ENCODE results near the gene SLC18A2. TPM values are rescaled to one million over a fixed set of nuclear protein-coding genes. Genes with fewer than 3 reads are reported as not detected.
"Not testable (repeated sequence)": the region's sequence is repeated elsewhere in the genome, so short reads cannot be mapped to it uniquely, and the experiment has no call there.

Gene SLC18A2
- total RNA-seq, 1 donor from 2014 or later: 0.88 TPM

DNA sequence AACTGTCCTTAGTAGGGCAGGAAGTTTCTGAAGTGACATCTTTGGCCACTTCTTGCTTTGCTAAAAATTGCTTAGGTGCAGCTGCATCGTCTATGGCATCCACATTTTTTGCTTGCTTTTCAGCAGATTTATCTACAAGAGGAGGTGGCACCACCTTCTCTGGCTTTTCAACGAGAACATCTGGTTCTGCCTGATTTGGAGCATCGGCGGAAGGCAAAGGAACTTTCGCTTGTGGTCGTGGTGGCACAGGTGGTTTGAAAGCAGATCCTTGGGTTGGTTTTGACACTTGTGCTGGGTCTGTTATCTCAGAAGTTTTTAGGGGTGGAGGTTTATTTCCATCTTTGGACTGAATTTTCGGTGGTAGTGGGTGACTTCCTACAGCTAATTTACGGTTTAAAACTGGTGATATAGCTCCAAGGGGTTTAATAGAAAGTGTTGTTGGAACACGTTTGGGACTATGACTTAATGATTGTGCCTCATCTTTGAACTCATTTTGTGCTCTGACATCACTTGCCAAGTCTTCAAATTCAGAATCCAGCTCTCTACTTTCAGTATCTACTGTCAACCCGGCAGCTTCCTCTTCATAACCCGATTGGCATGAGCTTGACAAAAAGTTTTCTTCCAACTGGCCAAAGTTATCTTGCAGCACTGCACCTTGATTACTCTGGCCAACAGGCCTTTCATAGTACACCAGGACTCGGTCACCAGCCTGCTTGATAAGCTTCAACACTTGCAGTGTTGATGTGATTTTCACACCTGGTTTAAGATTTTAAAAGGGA lies 44.0 kb downstream of the SLC18A2 start:
- no peaks in the 10 kb centered on the region for H3K9me3 ChIP-seq (ENCODE audit: low read depth)
- Mint-ChIP-seq H3K9me3 (no peaks in the 10 kb centered on the region), H3K27me3 (ENCODE audit: insufficient read depth, low read depth) (peaks cover 2% of the 10 kb centered on the region), H3K27ac (no peak overlapping the region), H3K36me3 (peaks cover 19% of the 10 kb centered on the region), H3K4me3 (no peak overlapping the region), H3K4me1 (no peaks in the 10 kb centered on the region)
- H2AFZ ChIP-seq (replicated peaks): no peak overlapping the region
- H3K9ac ChIP-seq: no peak overlapping the region
- H3K4me2 ChIP-seq: no peak overlapping the region
- H3K27ac ChIP-seq: no peak overlapping the region
- no peak overlapping the region for H3K4me3 ChIP-seq
- no peaks in the 10 kb centered on the region for H3K4me1 ChIP-seq
- no peaks in the 10 kb centered on the region for H3K79me2 ChIP-seq (ENCODE audit: low read depth)
- no peak for TF ChIP-seq EZH2 (IDR thresholded peaks at IDR 0.05)
- no peak for TF ChIP-seq CTCF (IDR thresholded peaks at IDR 0.05)
- no peak for TF ChIP-seq EZH2phosphoT487 (IDR thresholded peaks at IDR 0.05)
- no peaks in the 10 kb centered on the region for H3K27me3 ChIP-seq
- H4K20me1 ChIP-seq (ENCODE audit: low read depth): no peaks in the 10 kb centered on the region
- DNase-seq (ENCODE audit: low spot score): no peak
- no peaks in the 10 kb centered on the region for H3F3A ChIP-seq (ENCODE audit: low read depth)
- H3K36me3 ChIP-seq: no peaks in the 10 kb centered on the region

GRCh38 chr10:117290872-117291271 lies 50.0 kb downstream of the SLC18A2 start:
- H3K27ac ChIP-seq; H3K4me3 Mint-ChIP-seq; DNase-seq (ENCODE audit: low spot score); H3K27ac Mint-ChIP-seq; H3K36me3 ChIP-seq; H3K4me1 ChIP-seq; H3K9me3 Mint-ChIP-seq; H3K4me2 ChIP-seq; H3K4me1 Mint-ChIP-seq; H2AFZ ChIP-seq (replicated peaks); H3K4me3 ChIP-seq; H3K9me3 ChIP-seq (ENCODE audit: low read depth); H3F3A ChIP-seq (ENCODE audit: low read depth); H3K79me2 ChIP-seq (ENCODE audit: low read depth); H3K27me3 ChIP-seq; H4K20me1 ChIP-seq (ENCODE audit: low read depth); H3K27me3 Mint-ChIP-seq (ENCODE audit: insufficient read depth, low read depth); H3K9ac ChIP-seq: not testable (repeated sequence)
- H3K36me3 Mint-ChIP-seq: peaks cover 14% of the 10 kb centered on the region

DNA sequence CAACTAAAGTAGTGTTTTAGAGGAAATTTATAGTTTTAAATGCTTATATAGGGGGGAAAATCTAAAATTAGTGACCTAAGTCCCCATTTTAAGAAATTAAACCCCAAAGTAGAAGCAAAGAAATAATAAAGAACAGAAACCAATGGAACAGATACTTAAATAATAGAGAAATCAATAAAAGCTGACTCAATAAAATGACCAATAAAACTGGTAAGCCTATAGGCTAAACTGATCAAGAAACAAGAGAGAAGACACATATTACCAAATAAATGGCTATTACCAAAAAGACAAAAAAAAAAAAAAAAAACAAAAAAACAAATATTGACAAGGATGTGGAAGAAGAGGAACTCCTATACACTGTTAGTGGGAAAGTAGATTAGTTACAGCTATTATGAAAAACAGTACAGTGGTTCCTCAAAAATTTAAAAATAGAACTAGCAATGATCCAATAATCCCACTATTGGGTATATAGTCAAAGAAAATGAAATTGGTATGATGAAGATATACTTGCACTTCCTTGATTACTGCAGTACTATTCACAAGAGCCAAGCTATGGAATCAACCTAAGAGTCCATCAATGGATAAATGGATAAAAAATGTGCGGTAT lies 53.2 kb downstream of the SLC18A2 start:
- Histone ChIP-seq H3K4me1 (no peaks in the 10 kb centered on the region), H3K27me3 (no peaks in the 10 kb centered on the region), H3K9ac (no peak overlapping the region), H3K9me3 (ENCODE audit: low read depth) (no peaks in the 10 kb centered on the region), H3K36me3 (no peaks in the 10 kb centered on the region), H3K27ac (no peak overlapping the region), H3K79me2 (ENCODE audit: low read depth) (peaks cover 3% of the 10 kb centered on the region), H3K4me3 (no peak overlapping the region), H2AFZ (replicated peaks) (no peak overlapping the region), H4K20me1 (ENCODE audit: low read depth) (no peaks in the 10 kb centered on the region), H3K4me2 (no peak overlapping the region), H3F3A (ENCODE audit: low read depth) (no peaks in the 10 kb centered on the region)
- Mint-ChIP-seq H3K36me3 (peaks cover 20% of the 10 kb centered on the region), H3K4me3 (no peak overlapping the region), H3K27me3 (ENCODE audit: insufficient read depth, low read depth) (no peaks in the 10 kb centered on the region), H3K9me3 (peaks cover 3% of the 10 kb centered on the region), H3K4me1 (no peaks in the 10 kb centered on the region), H3K27ac (no peak overlapping the region)
- no peak for DNase-seq (ENCODE audit: low spot score)
- no peak for TF ChIP-seq CTCF (IDR thresholded peaks at IDR 0.05)
- TF ChIP-seq EZH2 (IDR thresholded peaks at IDR 0.05): no peak
- no peak for TF ChIP-seq EZH2phosphoT487 (IDR thresholded peaks at IDR 0.05)

- H3F3A ChIP-seq (ENCODE audit: low read depth): no peaks in the 10 kb centered on the region
- TF ChIP-seq EZH2phosphoT487 (IDR thresholded peaks at IDR 0.05) (no peak), CTCF (IDR thresholded peaks at IDR 0.05) (no peak), EZH2 (IDR thresholded peaks at IDR 0.05) (no peak)
- H3K9me3 Mint-ChIP-seq: peaks cover 3% of the 10 kb centered on the region
Observed at GRCh38 chr10:117294735-117295134, 53.8 kb downstream of the SLC18A2 start.

More at GRCh38 chr10:117294735-117295134, 53.8 kb downstream of the SLC18A2 start:
- Histone ChIP-seq H2AFZ (replicated peaks) (no peak overlapping the region), H3K9me3 (ENCODE audit: low read depth) (no peaks in the 10 kb centered on the region), H3K9ac (no peak overlapping the region), H3K27me3 (no peaks in the 10 kb centered on the region), H4K20me1 (ENCODE audit: low read depth) (no peaks in the 10 kb centered on the region), H3K79me2 (ENCODE audit: low read depth) (peaks cover 3% of the 10 kb centered on the region), H3K4me2 (no peak overlapping the region), H3K4me3 (no peak overlapping the region), H3K27ac (no peak overlapping the region), H3K4me1 (no peaks in the 10 kb centered on the region), H3K36me3 (no peaks in the 10 kb centered on the region)
- Mint-ChIP-seq H3K27ac (no peak overlapping the region), H3K4me3 (no peak overlapping the region), H3K27me3 (ENCODE audit: insufficient read depth, low read depth) (no peaks in the 10 kb centered on the region), H3K36me3 (peaks cover 19% of the 10 kb centered on the region), H3K4me1 (no peaks in the 10 kb centered on the region)
- no peak for DNase-seq (ENCODE audit: low spot score)
